ENCODE data around the gene CXCR4. TPM values are rescaled to one million over a fixed set of nuclear protein-coding genes. Genes with fewer than 3 reads are reported as not detected.

The CXCR4 gene
- polyA plus RNA-seq, 1 donor from 2014 or later: 0.50 TPM

- no peak for TF ChIP-seq REST (IDR thresholded peaks at IDR 0.05; ENCODE audit: borderline replicate concordance)
- TF ChIP-seq POLR2AphosphoS5 (IDR thresholded peaks at IDR 0.05): no peak
- TF ChIP-seq RAD21 (conservative IDR thresholded peaks at IDR 0.05): no peak
Observed at GRCh38 chr2:136122661-136123060, 4.7 kb upstream of the CXCR4 start (continued).

GRCh38 chr2:136121204-136121910 is 3.4 kb upstream of the CXCR4 start:
- TF ChIP-seq RAD21 (conservative IDR thresholded peaks at IDR 0.05) (no peak), POLR2AphosphoS5 (IDR thresholded peaks at IDR 0.05) (no peak), EP300 (conservative IDR thresholded peaks at IDR 0.05; ENCODE audit: poor library complexity, severe bottlenecking) (no peak), TAF1 (IDR thresholded peaks at IDR 0.05; ENCODE audit: low read depth) (no peak), EZH2 (IDR thresholded peaks at IDR 0.05; ENCODE audit: borderline replicate concordance, insufficient read depth, low read length, poor library complexity, severe bottlenecking) (no peak), SMC3 (conservative IDR thresholded peaks at IDR 0.05; ENCODE audit: poor library complexity) (no peak), CTCF (IDR thresholded peaks at IDR 0.05; ENCODE audit: poor library complexity, severe bottlenecking) (no peak), REST (IDR thresholded peaks at IDR 0.05; ENCODE audit: borderline replicate concordance) (no peak), MXI1 (conservative IDR thresholded peaks at IDR 0.05; ENCODE audit: poor library complexity, severe bottlenecking) (no peak)
- H3K4me2 ChIP-seq (ENCODE audit: low read length): no peak overlapping the region

More at GRCh38 chr2:136121204-136121910, 3.4 kb upstream of the CXCR4 start:
- H3K27me3 ChIP-seq (ENCODE audit: insufficient read depth, low read depth, low read length): peaks cover 42% of the 10 kb centered on the region
- no peak overlapping the region for H3K9ac ChIP-seq (ENCODE audit: low read length)
- no peaks in the 10 kb centered on the region for H3K36me3 ChIP-seq (ENCODE audit: insufficient read depth, low read length)
- H2AFZ ChIP-seq (ENCODE audit: low read depth, low read length): no peak overlapping the region
- no peaks in the 10 kb centered on the region for H4K20me1 ChIP-seq (ENCODE audit: insufficient read depth)
- no peaks in the 10 kb centered on the region for H3K9me3 ChIP-seq (ENCODE audit: low read length)
- H3K79me2 ChIP-seq (replicated peaks; ENCODE audit: insufficient read depth, low read length): no peaks in the 10 kb centered on the region
- H3K27ac ChIP-seq (ENCODE audit: low read length): no peak overlapping the region
- H3F3A ChIP-seq (ENCODE audit: insufficient read depth, low read length, poor library complexity, severe bottlenecking): no peaks in the 10 kb centered on the region
- H3K4me3 ChIP-seq (ENCODE audit: low read length): no peak overlapping the region
- H3K9me2 ChIP-seq (ENCODE audit: insufficient read depth, low read length): no peaks in the 10 kb centered on the region
